Fibroblast of peridontal ligament (primary cell): Measurements from ENCODE around the gene ARHGAP6.

Source experiments
- DNase-seq: peaks from one replicate; pipeline ENCODE4 v3.0.0-alpha.2; 2010; ENCODE audit errors: extremely low read depth

ARHGAP6 gene

GRCh38 chrX:11665168-11666111 is at the start of gene ARHGAP6:
TSS of gene ARHGAP6 (minus strand) at chrX:11665920. CDS start at chrX:11664828, 1,092 bp downstream.
- DNase-seq, result peak; percentile 13

GRCh38 chrX:11704725-11705495 is 39.2 kb upstream of the ARHGAP6 start:
- DNase-seq, result no peak

- DNase-seq, result no peak
Measured at GRCh38 chrX:11703855-11704254, 38.1 kb upstream of the ARHGAP6 start.

GRCh38 chrX:11702965-11703631 is 37.4 kb upstream of the ARHGAP6 start:
- DNase-seq, result no peak

GRCh38 chrX:11702420-11702819 is 36.7 kb upstream of the ARHGAP6 start:
- DNase-seq, result no peak

- DNase-seq, result no peak
Measured at GRCh38 chrX:11698702-11699101, 33.0 kb upstream of the ARHGAP6 start.

GRCh38 chrX:11688201-11688600 is 22.5 kb upstream of the ARHGAP6 start:
- no peak for DNase-seq

GRCh38 chrX:11687157-11687556 is 21.4 kb upstream of the ARHGAP6 start:
- DNase-seq, result no peak

GRCh38 chrX:11683057-11683456 is 17.3 kb upstream of the ARHGAP6 start:
- no peak for DNase-seq

- no peak for DNase-seq
Measured at GRCh38 chrX:11678158-11678557, 12.4 kb upstream of the ARHGAP6 start.

GRCh38 chrX:11672213-11672612 is 6.5 kb upstream of the ARHGAP6 start:
- no peak for DNase-seq

- DNase-seq, result no peak
Measured at GRCh38 chrX:11670316-11670715, 4.6 kb upstream of the ARHGAP6 start.

GRCh38 chrX:11666952-11667685 is 1.4 kb upstream of the ARHGAP6 start:
- no peak for DNase-seq

GRCh38 chrX:11666164-11666563 is 444 bp upstream of the ARHGAP6 start:
- DNase-seq, result no peak

GRCh38 chrX:11664211-11665167 is 1.2 kb downstream of the ARHGAP6 start:
- DNase-seq, result no peak

GRCh38 chrX:11663875-11664210 is 1.9 kb downstream of the ARHGAP6 start:
- DNase-seq, result no peak

- DNase-seq, result no peak
Measured at GRCh38 chrX:11655282-11656015, 10.3 kb downstream of the ARHGAP6 start.

GRCh38 chrX:11648705-11649519 is 16.8 kb downstream of the ARHGAP6 start:
- DNase-seq, result no peak

GRCh38 chrX:11647138-11647537 is 18.6 kb downstream of the ARHGAP6 start:
- no peak for DNase-seq
